GM19351 (cell line): ENCODE results near the gene GPR21.

Experiments
- ATAC-seq: cut with Tn5 transposase; IDR thresholded peaks from one replicate; pipeline ENCODE4 v1.9.1; 2021; ENCODE audit warnings: mild to moderate bottlenecking, moderate library complexity; ENCODE audit not compliant: unreplicated experiment

The GPR21 gene

DNA sequence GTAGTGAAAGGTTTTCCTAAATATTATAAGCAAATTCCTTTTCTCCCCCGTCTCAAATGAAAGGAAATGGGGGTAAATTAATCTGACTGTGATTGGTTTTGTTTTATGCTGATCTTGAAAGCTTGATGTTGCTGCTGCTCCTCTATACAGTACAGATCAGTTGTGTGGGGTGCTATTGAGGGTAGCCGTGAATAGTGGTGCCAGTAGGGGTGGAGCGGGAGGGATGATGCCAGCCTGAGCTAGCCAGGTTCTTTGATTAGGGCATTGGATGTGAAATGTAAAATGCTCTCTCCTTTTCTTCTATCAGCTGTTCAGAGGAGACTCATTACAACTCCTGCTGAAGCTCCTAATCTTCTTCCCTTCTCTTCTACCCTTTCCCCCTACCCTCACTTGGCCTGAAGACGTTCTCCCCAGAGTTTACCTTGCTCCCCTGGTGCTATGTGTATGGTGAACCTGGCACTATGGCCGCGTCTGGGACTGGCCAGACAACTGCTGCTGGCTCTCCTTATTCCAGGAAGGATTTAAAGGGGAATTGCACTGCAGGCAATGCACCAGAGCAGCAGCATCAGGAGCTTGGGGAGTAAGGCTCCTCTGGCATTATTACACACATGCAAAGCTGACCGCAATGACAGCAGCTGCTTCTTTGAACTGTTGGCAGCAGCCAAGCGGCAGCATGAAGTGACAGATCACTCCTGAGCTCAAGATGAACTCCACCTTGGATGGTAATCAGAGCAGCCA lies 566 bp downstream of the GPR21 start:
- ATAC-seq: no peak

DNA sequence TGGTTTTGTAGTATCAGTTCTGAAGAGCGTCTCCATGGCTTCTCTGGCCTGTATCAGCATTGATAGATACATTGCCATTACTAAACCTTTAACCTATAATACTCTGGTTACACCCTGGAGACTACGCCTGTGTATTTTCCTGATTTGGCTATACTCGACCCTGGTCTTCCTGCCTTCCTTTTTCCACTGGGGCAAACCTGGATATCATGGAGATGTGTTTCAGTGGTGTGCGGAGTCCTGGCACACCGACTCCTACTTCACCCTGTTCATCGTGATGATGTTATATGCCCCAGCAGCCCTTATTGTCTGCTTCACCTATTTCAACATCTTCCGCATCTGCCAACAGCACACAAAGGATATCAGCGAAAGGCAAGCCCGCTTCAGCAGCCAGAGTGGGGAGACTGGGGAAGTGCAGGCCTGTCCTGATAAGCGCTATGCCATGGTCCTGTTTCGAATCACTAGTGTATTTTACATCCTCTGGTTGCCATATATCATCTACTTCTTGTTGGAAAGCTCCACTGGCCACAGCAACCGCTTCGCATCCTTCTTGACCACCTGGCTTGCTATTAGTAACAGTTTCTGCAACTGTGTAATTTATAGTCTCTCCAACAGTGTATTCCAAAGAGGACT lies 1.5 kb downstream of the GPR21 start:
- no peak for ATAC-seq

- no peak for ATAC-seq
Observed at GRCh38 chr9:123035791-123036190, 2.3 kb downstream of the GPR21 start.

DNA sequence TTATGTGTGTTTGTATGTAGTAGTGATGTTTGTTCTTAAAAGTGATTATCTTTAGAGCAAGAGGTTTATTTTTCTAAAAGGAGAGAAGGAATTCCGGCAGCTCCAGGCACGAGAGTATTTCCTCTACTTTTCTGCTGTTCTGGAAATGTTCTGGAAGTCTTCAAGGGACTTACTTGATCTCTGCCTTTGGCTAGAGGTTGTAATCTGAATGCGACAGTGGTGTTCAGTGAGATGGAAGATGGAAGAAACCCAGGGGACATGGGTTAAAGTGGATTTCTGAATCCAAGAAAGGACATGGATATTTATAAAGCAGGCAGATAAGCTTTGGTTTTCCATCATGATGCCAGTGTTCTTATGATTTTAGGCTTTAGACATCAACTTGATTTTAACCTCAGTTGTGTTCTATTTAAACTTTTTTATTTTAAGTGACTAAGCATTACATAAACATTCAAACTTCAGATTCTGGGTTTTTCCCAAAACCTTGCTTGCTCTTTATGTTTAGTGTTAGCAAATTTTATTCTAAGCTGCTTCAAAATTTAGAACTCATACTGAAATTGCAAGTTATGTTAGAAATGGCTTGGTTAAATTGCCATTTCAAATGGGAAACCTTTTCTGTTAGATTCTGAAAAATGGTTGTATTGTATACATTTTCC lies 3.6 kb downstream of the GPR21 start:
- no peak for ATAC-seq

- no peak for ATAC-seq
Observed at GRCh38 chr9:123039617-123040219, 6.3 kb downstream of the GPR21 start.

DNA sequence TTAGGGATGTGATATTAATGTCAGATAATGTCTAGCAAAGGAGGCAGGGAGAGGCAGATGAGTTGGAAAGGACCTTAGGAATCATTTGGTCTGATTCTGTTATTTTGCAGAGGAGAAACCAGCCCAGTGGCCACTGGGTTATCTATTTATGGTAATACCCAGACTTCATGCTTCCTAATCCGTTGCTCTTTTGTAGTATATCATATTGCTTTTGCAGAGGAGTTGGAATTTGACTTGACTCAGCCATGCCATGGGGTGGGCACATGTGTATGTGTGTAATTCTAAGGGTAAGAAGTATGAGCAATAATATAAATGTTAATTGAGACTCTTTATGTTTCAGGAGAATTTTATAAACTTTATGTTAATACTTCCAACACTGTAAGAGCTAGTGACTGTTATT lies 7.3 kb downstream of the GPR21 start:
- no peak for ATAC-seq

GRCh38 chr9:123041489-123041888 lies 8.0 kb downstream of the GPR21 start:
- ATAC-seq: no peak

GRCh38 chr9:123043081-123043939 lies 9.8 kb downstream of the GPR21 start:
- no peak for ATAC-seq

- ATAC-seq: no peak
Observed at GRCh38 chr9:123044586-123044985, 11.1 kb downstream of the GPR21 start.

- no peak for ATAC-seq
Observed at GRCh38 chr9:123046406-123047195, 13.1 kb downstream of the GPR21 start.

GRCh38 chr9:123048748-123049147 lies 15.3 kb downstream of the GPR21 start:
- ATAC-seq: no peak

- no peak for ATAC-seq
Observed at GRCh38 chr9:123049589-123050222, 16.2 kb downstream of the GPR21 start.

DNA sequence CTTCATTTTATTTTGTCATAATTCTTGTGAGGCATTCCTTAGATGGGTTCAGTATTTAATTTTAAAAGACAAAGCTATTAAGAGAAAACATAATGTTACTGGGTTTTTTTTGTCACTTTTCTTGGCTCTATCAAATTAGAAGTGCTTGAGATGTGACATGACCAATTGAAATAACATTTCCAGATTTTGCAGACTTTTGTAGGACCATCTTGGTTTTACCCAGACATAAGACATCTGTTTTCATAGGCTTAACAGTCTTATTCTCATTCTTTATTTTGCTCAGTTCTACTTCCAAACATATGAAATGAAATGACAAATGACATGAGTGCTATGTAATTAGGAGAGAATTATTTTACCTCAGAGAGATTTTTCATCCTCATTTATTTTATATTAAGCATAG lies 19.6 kb downstream of the GPR21 start:
- no peak for ATAC-seq

DNA sequence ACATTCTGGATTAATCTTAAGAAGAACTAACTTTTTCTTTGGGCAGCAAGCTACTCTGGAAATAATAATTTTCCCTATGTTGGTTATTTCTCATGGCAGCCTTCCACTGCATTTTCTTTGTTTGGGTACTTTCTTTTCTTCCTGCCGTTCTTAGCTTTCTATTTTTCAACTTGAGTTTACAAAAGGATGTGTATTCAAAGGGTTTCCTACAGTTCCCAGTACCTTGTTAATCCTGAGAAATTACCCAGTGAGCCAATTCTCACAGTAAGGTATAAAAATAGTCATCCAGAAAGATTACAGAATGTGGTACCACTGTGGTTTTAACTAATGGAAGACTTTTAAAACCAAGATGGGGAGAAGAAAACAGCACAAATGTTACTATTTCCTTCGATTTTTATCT lies 20.2 kb downstream of the GPR21 start:
- no peak for ATAC-seq

DNA sequence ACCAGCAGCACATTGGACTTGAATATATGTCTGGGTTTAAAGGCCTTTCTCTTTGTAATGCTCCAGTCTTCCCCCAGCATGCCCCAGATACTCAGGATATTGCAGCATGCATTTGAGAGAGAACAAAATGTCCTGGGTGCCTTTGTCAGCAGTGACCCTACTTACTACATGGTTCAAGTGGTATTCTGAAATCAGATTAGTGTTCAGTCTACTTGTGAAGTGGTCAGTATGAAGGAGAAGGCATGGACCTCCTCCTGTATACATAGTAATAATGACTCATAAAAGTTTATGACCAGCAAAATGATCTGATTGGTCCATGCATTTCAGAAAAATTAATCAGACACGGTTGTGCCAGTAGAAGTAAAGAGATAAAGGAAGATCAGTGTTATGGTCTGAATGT lies 25.4 kb downstream of the GPR21 start:
- ATAC-seq: no peak

DNA sequence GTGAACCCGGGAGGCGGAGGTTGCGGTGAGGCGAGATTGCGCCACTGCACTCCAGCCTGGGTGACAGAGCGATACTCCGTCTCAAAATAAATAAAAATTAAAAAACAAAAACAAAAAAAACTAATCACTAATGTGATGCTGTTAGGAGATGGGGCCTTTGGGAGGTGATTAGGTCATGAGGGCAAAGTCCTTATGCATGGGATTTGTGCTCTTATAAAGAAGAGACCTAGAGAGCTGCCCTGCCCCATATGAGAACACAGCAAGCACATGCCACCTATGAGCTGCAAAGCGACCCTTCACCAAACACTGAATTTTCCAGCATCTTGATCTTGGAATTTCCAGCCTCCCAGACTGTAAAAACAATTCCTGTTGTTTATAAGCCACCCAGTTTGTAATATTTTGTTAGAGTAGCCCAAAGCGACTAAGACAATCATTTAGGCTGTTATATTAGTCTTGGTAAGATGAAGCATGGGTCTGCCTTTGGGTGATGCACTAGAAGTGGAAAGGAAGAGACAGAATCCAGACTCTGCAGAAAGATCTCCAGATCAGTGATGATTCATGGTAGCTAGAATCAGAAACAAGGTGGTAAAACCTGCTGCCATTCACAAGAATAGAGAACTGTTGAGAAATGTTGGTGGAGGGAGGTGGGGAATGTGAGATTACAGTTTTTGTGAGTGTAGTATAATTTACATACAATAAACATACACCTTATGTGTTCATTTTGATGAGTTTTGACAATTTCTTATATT lies 26.2 kb downstream of the GPR21 start:
- ATAC-seq: no peak

- no peak for ATAC-seq
Observed at GRCh38 chr9:123061216-123061615, 27.7 kb downstream of the GPR21 start.

DNA sequence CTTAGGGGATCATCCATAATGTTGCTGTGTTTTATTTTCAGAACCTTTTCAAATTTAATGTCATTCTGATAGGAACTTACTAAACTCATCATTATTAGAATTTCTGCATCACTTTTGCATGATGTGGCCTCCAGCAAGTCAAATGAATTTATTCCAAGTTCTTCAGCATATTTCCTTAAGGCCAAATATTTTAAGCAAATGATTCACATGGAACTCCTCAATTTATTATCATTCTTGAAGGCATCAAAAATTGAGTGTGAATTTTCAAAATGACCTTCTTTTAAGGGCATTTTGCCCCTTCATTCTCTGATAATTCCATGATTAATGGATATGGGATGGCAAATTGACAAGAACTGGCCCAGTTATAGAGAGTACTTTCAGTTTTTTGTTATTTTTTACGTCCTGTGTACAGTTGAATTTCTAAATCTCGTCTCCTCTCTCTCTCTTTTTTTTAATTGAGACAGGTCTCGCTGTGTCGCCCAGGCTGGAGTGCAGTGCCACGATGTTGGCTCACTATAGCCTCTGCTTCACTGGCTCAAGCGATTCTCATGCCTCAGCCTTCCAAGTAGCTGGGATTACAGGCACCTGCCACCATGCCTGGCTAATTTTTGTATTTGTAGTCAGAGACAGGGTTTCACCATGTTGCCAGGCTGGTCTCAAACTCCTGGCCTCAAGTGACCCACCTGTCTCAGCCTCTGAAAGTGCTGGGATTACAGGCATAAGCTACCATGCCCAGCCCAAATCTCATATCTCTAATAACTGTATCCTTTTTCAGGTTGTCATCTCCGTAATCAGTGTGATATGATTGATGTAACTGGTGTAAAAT lies 29.1 kb downstream of the GPR21 start:
- no peak for ATAC-seq
